HS-5 (cell line): ENCODE results near the gene DPEP2NB.
"Not testable (repeated sequence)": the region's sequence is repeated elsewhere in the genome, so short reads cannot be mapped to it uniquely, and the experiment has no call there.

Experiments
- DNase-seq: peaks from one replicate; pipeline ENCODE4 v3.0.0-alpha.2; 2012; ENCODE audit warnings: low read depth

The DPEP2NB gene

GRCh38 chr16:67982011-67982696, 33.6 kb downstream of the DPEP2NB start:
- DNase-seq: no peak

GRCh38 chr16:67979955-67980678, 35.6 kb downstream of the DPEP2NB start, which contains the start of gene DPEP3:
TSS of gene DPEP3 (minus strand) at chr16:67980499. CDS start at chr16:67980380, 119 bp downstream.
- DNase-seq: no peak

- DNase-seq: no peak
Measured at GRCh38 chr16:67977469-67978227, 38.1 kb downstream of the DPEP2NB start.

- DNase-seq: no peak
Measured at GRCh38 chr16:67977005-67977404, 38.7 kb downstream of the DPEP2NB start.

GRCh38 chr16:67976205-67976604, 39.5 kb downstream of the DPEP2NB start:
- no peak for DNase-seq

GRCh38 chr16:67975321-67976105, 40.2 kb downstream of the DPEP2NB start:
- no peak for DNase-seq

- DNase-seq: not testable (repeated sequence)
Measured at GRCh38 chr16:67972285-67972684, 43.4 kb downstream of the DPEP2NB start.

GRCh38 chr16:67971111-67971510, 44.6 kb downstream of the DPEP2NB start:
- DNase-seq: no peak

GRCh38 chr16:67969254-67970039, 46.3 kb downstream of the DPEP2NB start:
- DNase-seq: no peak

- no peak for DNase-seq
Measured at GRCh38 chr16:67968400-67969253, 47.1 kb downstream of the DPEP2NB start, which contains the start of gene SLC12A4. TSS of gene SLC12A4 (minus strand) at chr16:67968637. CDS start at chr16:67968553, 84 bp downstream.

GRCh38 chr16:67967958-67968399, 47.7 kb downstream of the DPEP2NB start:
- DNase-seq: no peak

GRCh38 chr16:67967183-67967957, 48.3 kb downstream of the DPEP2NB start:
- DNase-seq: no peak

GRCh38 chr16:67966549-67967182, 49.0 kb downstream of the DPEP2NB start:
- DNase-seq: no peak

GRCh38 chr16:67965668-67966548, 49.8 kb downstream of the DPEP2NB start:
- no peak for DNase-seq

GRCh38 chr16:67964477-67965131, 51.1 kb downstream of the DPEP2NB start:
- no peak for DNase-seq

- DNase-seq: no peak
Measured at GRCh38 chr16:67963662-67964321, 51.9 kb downstream of the DPEP2NB start.
